GM19193 (cell line): ENCODE data around the gene ASB7.

Source experiments
- POLR2A ChIP-seq: IDR thresholded peaks from 4 replicates; pipeline ENCODE4 v1.6.1; 2011; ENCODE audit not compliant: insufficient read depth, insufficient read length; ENCODE audit errors: extremely low read depth

ASB7 gene

DNA sequence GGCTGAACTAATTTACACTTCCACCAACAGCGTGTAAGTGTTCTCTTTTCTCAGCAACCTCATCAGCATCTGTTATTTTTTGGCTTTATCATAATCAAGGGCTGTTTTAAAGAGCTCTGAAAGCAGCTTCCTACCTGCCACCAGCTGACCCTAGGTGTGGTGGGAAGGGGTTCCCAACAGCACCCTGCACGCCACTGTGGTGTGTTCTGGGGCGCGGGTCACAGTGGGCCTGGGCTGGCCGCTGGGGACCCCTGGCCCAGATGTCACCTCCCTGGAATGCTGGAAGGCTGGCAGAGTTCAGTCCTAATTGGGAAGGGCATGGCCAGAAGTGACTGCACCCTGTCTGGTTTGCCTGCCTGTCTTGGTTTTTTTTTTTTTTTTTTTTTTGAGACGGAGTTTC, 82.2 kb downstream of the ASB7 start:
- TF ChIP-seq POLR2A, result no peak

DNA sequence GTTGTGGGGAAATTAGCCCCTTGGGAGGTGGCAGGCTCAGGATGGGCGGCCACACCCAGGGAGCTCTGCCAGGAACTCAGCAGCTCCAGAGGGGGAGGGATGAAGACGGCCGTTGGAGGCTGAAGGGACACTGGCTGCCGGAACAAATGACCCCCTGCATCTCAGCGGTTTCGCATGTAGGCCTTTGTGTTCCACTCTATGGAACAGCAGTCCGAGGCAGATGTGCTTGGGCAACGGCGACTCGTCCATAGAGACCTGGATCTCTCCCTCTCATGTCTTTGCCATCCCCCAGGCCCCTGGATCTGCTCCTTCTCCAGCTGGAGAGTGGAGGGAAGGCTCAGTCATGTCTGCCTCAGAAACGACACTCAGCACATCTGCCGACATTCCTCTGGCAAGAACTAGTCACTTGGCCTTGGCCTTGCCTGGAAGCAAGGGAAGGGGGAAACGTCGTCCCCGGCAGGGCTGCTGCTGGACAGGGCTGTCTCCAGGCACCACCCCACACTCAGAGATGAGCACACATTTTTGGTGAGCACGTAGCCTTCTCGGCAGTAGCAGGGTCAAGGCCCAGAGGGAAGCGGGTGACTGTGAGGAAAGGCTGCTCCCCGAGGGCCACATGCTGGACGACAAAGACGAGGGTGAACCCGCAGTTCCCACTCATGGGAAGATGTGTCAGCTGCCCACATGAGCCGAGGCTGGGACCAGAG, 83.8 kb downstream of the ASB7 start:
- TF ChIP-seq POLR2A, result no peak

- TF ChIP-seq POLR2A, result no peak
These were observed 84.5 kb downstream of the ASB7 start for GRCh38 chr15:100686725-100687473.

GRCh38 chr15:100687582-100688141, 85.3 kb downstream of the ASB7 start:
- no peak for TF ChIP-seq POLR2A

GRCh38 chr15:100688549-100689120, 86.2 kb downstream of the ASB7 start:
- TF ChIP-seq POLR2A, result no peak

- TF ChIP-seq POLR2A, result no peak
These were observed 86.9 kb downstream of the ASB7 start for GRCh38 chr15:100689131-100689899.

- no peak for TF ChIP-seq POLR2A
These were observed 87.8 kb downstream of the ASB7 start for GRCh38 chr15:100690032-100690794.

GRCh38 chr15:100690795-100691158, 88.4 kb downstream of the ASB7 start:
- no peak for TF ChIP-seq POLR2A

- TF ChIP-seq POLR2A, result no peak
These were observed 88.9 kb downstream of the ASB7 start for GRCh38 chr15:100691321-100691720.

DNA sequence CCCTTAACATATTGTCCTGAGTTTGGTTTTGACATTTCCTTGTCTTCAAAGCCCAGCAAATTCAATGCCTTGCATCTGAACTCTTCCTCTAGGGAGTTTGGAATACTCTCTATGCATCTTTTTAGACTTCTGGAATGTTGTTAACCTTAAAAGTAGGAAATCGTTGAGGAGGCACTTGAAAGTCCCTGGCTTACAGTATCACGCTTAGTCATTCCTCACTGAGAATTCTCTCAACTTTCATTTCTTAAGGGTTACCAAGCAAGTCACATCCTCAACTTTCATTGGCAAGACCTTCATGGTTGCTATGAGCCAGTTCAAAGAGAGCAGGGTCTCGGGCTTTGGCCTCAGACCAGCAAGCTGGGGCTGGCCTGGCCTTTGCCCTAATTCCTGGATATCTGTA, 89.9 kb downstream of the ASB7 start:
- TF ChIP-seq POLR2A, result no peak

GRCh38 chr15:100692671-100693070, 90.3 kb downstream of the ASB7 start:
- no peak for TF ChIP-seq POLR2A

DNA sequence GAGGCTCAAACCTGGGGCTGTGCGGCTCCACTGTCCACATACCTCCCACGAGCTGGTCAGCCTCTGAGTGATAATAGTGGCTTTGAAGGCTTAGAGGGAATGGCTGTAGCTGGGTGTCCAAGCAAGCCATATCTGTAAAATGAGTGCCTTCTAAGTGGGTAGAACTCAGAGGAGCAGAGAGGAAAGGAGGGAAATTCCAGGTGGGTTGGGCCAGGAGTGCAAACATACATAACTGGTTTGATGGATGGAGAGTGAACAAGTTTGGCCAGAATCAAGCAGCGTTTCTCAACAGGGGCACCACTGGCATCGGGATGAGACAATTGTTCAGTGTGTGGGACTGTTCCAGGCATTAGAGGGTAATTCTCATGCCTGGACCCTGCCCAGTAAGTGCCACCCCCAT, 91.1 kb downstream of the ASB7 start:
- no peak for TF ChIP-seq POLR2A

GRCh38 chr15:100694381-100695021, 92.1 kb downstream of the ASB7 start:
- TF ChIP-seq POLR2A, result no peak

DNA sequence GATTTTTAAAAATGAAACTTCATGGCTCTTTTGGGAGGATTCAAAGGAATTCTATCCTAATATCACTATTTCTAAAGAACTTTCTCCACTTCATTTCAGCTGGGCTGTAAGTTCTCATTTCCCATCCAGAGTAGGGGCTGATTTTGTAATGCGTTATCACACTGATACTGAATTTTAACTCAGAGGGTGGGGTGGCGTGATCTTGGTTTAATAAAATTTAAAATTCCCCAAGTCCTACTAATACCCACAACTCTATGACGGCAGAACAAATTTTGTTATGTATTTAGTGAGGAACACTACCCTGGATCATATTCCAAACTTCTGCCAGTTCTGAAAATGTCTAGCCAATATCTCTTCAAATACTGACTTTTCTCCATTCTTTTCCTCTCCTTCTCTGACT, 92.7 kb downstream of the ASB7 start:
- TF ChIP-seq POLR2A, result no peak
